Panc1 (cell line): ENCODE measurements around the gene PPP2R2B. TPM values are rescaled to one million over a fixed set of nuclear protein-coding genes. Genes with fewer than 3 reads are reported as not detected.
A peak's percentile ranks its signal among the peaks of the same experiment; 100 is the strongest.

Experiments used
- ATAC-seq: fragments of 200-7000 bp; cut with Tn5 transposase; 2 replicates; pipeline ENCODE4 v1.9.1; 2020; ENCODE audit warnings: mild to moderate bottlenecking, moderate library complexity
- BruUV-seq: library from RNA; stranded (reverse); fragments of 400-500 nt; replicated peaks from 2 replicates; lab custom pipeline; 2021; lab: Mats Ljungman, UMichigan
- CTCF ChIA-PET: fragments of 300-600 bp; sonication (Branson Sonifier 250); formaldehyde crosslinking; loops from one replicate; lab custom pipeline; 2022; ENCODE audit warnings: antibody characterized with exemption; lab: Charles Lee
- POLR2A ChIA-PET: fragments of 300-600 bp; sonication (Branson Sonifier 250); formaldehyde crosslinking; loops from one replicate; lab custom pipeline; 2022; ENCODE audit warnings: antibody characterized with exemption; lab: Charles Lee
- DNase-seq: peaks from one replicate; pipeline ENCODE4 v3.0.0-alpha.2; 2010; ENCODE audit warnings: low read depth, low spot score
- H3K27ac ChIP-seq: 2 replicates; pipeline ENCODE4 v1.5.1; 2011; ENCODE audit warnings: mild to moderate bottlenecking, low read length, inconsistent platforms
- H3K27me3 ChIP-seq: fragments of 200-500 bp; sonication (Bioruptor generic); 2 replicates; pipeline ENCODE4 v1.6.0; 2014; ENCODE audit warnings: low read length, inconsistent platforms; ENCODE audit not compliant: control insufficient read depth, insufficient read depth
- H3K36me3 ChIP-seq: fragments of 200-500 bp; sonication (Bioruptor generic); 2 replicates; pipeline ENCODE4 v1.5.1; 2014; ENCODE audit warnings: inconsistent platforms, mild to moderate bottlenecking, low read length, moderate library complexity; ENCODE audit not compliant: control insufficient read depth, insufficient read depth
- H3K4me1 ChIP-seq: 2 replicates; pipeline ENCODE4 v1.5.1; 2011; ENCODE audit warnings: inconsistent platforms, mild to moderate bottlenecking, low read length, moderate library complexity; ENCODE audit not compliant: control insufficient read depth, insufficient read depth
- H3K4me3 ChIP-seq, 2 experiments: 2 replicates each; pipeline ENCODE4 v1.5.1; 2011 to 2012; ENCODE audit warnings: low read depth in 2 of 2, low read length in 2 of 2, mild to moderate bottlenecking in 2 of 2, inconsistent platforms in 1 of 2, moderate library complexity in 1 of 2
- H3K9me3 ChIP-seq: fragments of 200-500 bp; sonication (Bioruptor generic); 2 replicates; pipeline ENCODE4 v1.5.1; 2014; ENCODE audit warnings: low read depth, mild to moderate bottlenecking, inconsistent platforms, low read length, moderate library complexity; ENCODE audit not compliant: control insufficient read depth, insufficient read depth
- CTCF ChIP-seq: fragments of 450-650 bp; IDR thresholded peaks from 2 replicates; pipeline ENCODE4 v1.5.1; 2017; ENCODE audit warnings: mild to moderate bottlenecking
- POLR2AphosphoS5 ChIP-seq: IDR thresholded peaks from 2 replicates; pipeline ENCODE4 v1.6.1; 2012; ENCODE audit warnings: mild to moderate bottlenecking, low read depth, low read length, moderate library complexity
- REST ChIP-seq, 2 experiments: IDR thresholded peaks; 2 replicates each; pipeline ENCODE4 v1.6.1; 2011 to 2012; ENCODE audit warnings: low read depth in 2 of 2, control low read depth in 1 of 2, low read length in 1 of 2, mild to moderate bottlenecking in 1 of 2, moderate library complexity in 1 of 2; ENCODE audit not compliant: insufficient read depth in 1 of 2
- SIN3A ChIP-seq: IDR thresholded peaks from 2 replicates; pipeline ENCODE4 v1.6.1; 2012; ENCODE audit warnings: low read depth, mild to moderate bottlenecking, low read length, moderate library complexity, borderline replicate concordance; ENCODE audit not compliant: insufficient read depth
- TCF7L2 ChIP-seq: IDR thresholded peaks from 2 replicates; pipeline ENCODE4 v1.6.1; 2011; ENCODE audit warnings: mild to moderate bottlenecking, low read depth, low read length, inconsistent platforms
- in situ Hi-C: cut with HindIII; loops from 2 replicates; pipeline ENCODE4 v1.10.0; 2016; ENCODE audit warnings: low sequenced_read_pairs, low pct_unique_long_range_greater_than_20kb
- intact Hi-C: fragments of 100-400 bp; cut with micrococcal nuclease; formaldehyde crosslinking; loops from one replicate; pipeline ENCODE4 v1.10.0; 2022; ENCODE audit not compliant: unreplicated experiment
- total RNA-seq: library from RNA; stranded (reverse); gene quantifications from one replicate; pipeline ENCODE4 v1.2.1, GENCODE V29; 2021; ENCODE audit not compliant: unreplicated experiment

The PPP2R2B gene
- total RNA-seq, 1 experiment from 2014 or later: 8.8 TPM

GRCh38 chr5:146541958-146542849, 336.4 kb downstream of the PPP2R2B start:
- BruUV-seq: no TSS peak
- ATAC-seq: peak; percentile 97
- POLR2A ChIA-PET: no interaction called here

GRCh38 chr5:146540414-146540813, 338.1 kb downstream of the PPP2R2B start:
- no peak overlapping the region for H3K4me3 ChIP-seq
- POLR2A ChIA-PET: no interaction called here
- H3K9me3 ChIP-seq: no peaks in the 10 kb centered on the region
- CTCF ChIA-PET: interaction anchor here (0.6 to 0.7 kb wide), 3 partner anchors 164 to 423 kb away, joined by 4 to 7 read pairs (median 6); no protein-coding TSS in a partner anchor
- intact Hi-C loops: no loop called here
- no peaks in the 10 kb centered on the region for H3K36me3 ChIP-seq
- ATAC-seq: no peak
- no peaks in the 10 kb centered on the region for H3K27me3 ChIP-seq
- TF ChIP-seq POLR2AphosphoS5: no peak
- TF ChIP-seq SIN3A: no peak
- no peak for TF ChIP-seq TCF7L2
- no peak for TF ChIP-seq CTCF
- TF ChIP-seq REST (IDR thresholded peaks at IDR 0.05; ENCODE audit: insufficient read depth in 1 of 2, low read depth in 2 of 2, low read length in 1 of 2): no peak
- H3K4me1 ChIP-seq: no peaks in the 10 kb centered on the region
- BruUV-seq: no TSS peak
- no peak overlapping the region for H3K27ac ChIP-seq
- in situ Hi-C loops: loop anchor here (25.0 kb wide), 1 partner anchor 822 kb away; no protein-coding TSS in a partner anchor
- DNase-seq: no peak

More at GRCh38 chr5:146541958-146542849, 336.4 kb downstream of the PPP2R2B start:
- TF ChIP-seq CTCF: peak; percentile 96
- no peak for TF ChIP-seq SIN3A
- in situ Hi-C loops: loop anchor here (25.0 kb wide), 1 partner anchor 820 kb away; no protein-coding TSS in a partner anchor
- DNase-seq: peak; percentile 41
- H3K27ac ChIP-seq: no peak overlapping the region
- no peaks in the 10 kb centered on the region for H3K4me1 ChIP-seq
- intact Hi-C loops: loop anchor here (1.0 kb wide), 1 partner anchor 424 kb away; no protein-coding TSS in a partner anchor
- CTCF ChIA-PET: interaction anchor here (0.6 to 1.5 kb wide), 6 partner anchors 9 to 704 kb away, joined by 3 to 13 read pairs (median 3); no protein-coding TSS in a partner anchor
- H3K27me3 ChIP-seq: no peaks in the 10 kb centered on the region
- no peaks in the 10 kb centered on the region for H3K36me3 ChIP-seq
- H3K9me3 ChIP-seq: no peaks in the 10 kb centered on the region
- H3K4me3 ChIP-seq: no peak overlapping the region
